ENCODE results near the gene SLC17A7.

Gene SLC17A7

DNA sequence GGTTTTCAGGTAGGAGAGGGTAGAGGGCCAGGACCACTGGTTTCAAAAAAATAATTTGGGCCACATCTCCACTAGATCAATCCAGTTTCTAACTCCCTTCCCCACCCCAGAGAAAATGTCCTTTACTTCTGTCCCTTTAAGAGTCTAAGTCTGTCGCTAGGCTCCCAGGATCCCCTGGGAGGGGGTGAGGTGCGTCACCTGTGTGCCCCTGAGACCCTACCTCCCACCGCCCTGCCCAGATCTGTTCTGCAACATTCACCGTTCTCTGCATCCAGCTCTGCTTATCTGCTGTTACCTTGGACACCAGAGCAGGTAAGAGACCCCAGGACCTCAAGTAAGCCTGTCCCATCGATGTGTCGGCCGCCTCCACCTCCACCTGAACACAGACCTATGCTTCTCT lies 16.1 kb downstream of the SLC17A7 start, which contains the start of gene GFY:
TSS of gene GFY (plus strand) at position 211 of the 400 bp plus-strand sequence. CDS start 1,043 bp downstream, outside the sequence.
- no peak within 1 kb of the TSS for H3K4me3 Mint-ChIP-seq
- H3K27ac Mint-ChIP-seq = no peak within 1 kb of the TSS
- peaks cover 100% of the 10 kb centered on the region for H3K27me3 Mint-ChIP-seq
- H3K36me3 Mint-ChIP-seq = no peaks in the 10 kb centered on the region
- CTCF ChIA-PET = interaction anchor here (0.8 to 2.0 kb wide), 5 partner anchors 10 to 327 kb away, joined by 3 to 7 read pairs (median 3); no protein-coding TSS in a partner anchor
- DNase-seq = no peak
- peaks cover 81% of the 10 kb centered on the region for H3K4me1 Mint-ChIP-seq
- no peaks in the 10 kb centered on the region for H3K9me3 Mint-ChIP-seq

GRCh38 chr19:49423985-49424303 lies 17.4 kb downstream of the SLC17A7 start:
- H3K4me1 Mint-ChIP-seq = peaks cover 76% of the 10 kb centered on the region
- H3K27ac Mint-ChIP-seq = peak overlapping the region; percentile 9
- CTCF ChIA-PET = interaction anchor here (0.8 to 2.0 kb wide), 3 partner anchors 13 to 50 kb away, joined by 3 to 7 read pairs (median 4); partner anchors contain the start of gene FLT3LG
- H3K36me3 Mint-ChIP-seq = no peaks in the 10 kb centered on the region
- peaks cover 100% of the 10 kb centered on the region for H3K27me3 Mint-ChIP-seq
- DNase-seq = peak; percentile 54
- H3K9me3 Mint-ChIP-seq = no peaks in the 10 kb centered on the region
- H3K4me3 Mint-ChIP-seq = peak overlapping the region; percentile 53

- no peaks in the 10 kb centered on the region for H3K9me3 Mint-ChIP-seq
- peak within 1 kb of the TSS; percentile 63 for H3K4me3 Mint-ChIP-seq
- no peak for DNase-seq
- CTCF ChIA-PET = interaction anchor here (0.8 to 2.0 kb wide), 4 partner anchors 12 to 50 kb away, joined by 3 to 7 read pairs (median 5); partner anchors contain the start of gene FLT3LG
- peaks cover 71% of the 10 kb centered on the region for H3K4me1 Mint-ChIP-seq
- peaks cover 100% of the 10 kb centered on the region for H3K27me3 Mint-ChIP-seq
- H3K27ac Mint-ChIP-seq = peak within 1 kb of the TSS; percentile 9
- H3K36me3 Mint-ChIP-seq = no peaks in the 10 kb centered on the region
Measured at GRCh38 chr19:49423071-49423984, 18.0 kb downstream of the SLC17A7 start, which contains the start of gene PTH2. PTH2 (minus strand) TSS chr19:49423441; CDS start chr19:49423339, 102 bp downstream.

GRCh38 chr19:49422407-49423070 lies 18.8 kb downstream of the SLC17A7 start:
- Mint-ChIP-seq H3K4me1 (peaks cover 64% of the 10 kb centered on the region), H3K4me3 (peak overlapping the region; percentile 63), H3K36me3 (no peaks in the 10 kb centered on the region), H3K27ac (no peak overlapping the region), H3K9me3 (no peaks in the 10 kb centered on the region), H3K27me3 (peaks cover 100% of the 10 kb centered on the region)
- CTCF ChIA-PET = interaction anchor here (1.0 to 1.7 kb wide), 3 partner anchors 9 to 16 kb away, joined by 3 to 7 read pairs (median 6); no protein-coding TSS in a partner anchor
- peak; percentile 79 for DNase-seq

- CTCF ChIA-PET = interaction anchor here (1.0 to 2.1 kb wide), 4 partner anchors 10 to 18 kb away, joined by 3 to 8 read pairs (median 6); no protein-coding TSS in a partner anchor
- Mint-ChIP-seq H3K4me3 (peak overlapping the region; percentile 27), H3K27me3 (peaks cover 100% of the 10 kb centered on the region), H3K36me3 (no peaks in the 10 kb centered on the region), H3K27ac (no peak overlapping the region), H3K9me3 (no peaks in the 10 kb centered on the region), H3K4me1 (peaks cover 58% of the 10 kb centered on the region)
- no peak for DNase-seq
Measured at GRCh38 chr19:49421878-49422202, 19.5 kb downstream of the SLC17A7 start.

DNA sequence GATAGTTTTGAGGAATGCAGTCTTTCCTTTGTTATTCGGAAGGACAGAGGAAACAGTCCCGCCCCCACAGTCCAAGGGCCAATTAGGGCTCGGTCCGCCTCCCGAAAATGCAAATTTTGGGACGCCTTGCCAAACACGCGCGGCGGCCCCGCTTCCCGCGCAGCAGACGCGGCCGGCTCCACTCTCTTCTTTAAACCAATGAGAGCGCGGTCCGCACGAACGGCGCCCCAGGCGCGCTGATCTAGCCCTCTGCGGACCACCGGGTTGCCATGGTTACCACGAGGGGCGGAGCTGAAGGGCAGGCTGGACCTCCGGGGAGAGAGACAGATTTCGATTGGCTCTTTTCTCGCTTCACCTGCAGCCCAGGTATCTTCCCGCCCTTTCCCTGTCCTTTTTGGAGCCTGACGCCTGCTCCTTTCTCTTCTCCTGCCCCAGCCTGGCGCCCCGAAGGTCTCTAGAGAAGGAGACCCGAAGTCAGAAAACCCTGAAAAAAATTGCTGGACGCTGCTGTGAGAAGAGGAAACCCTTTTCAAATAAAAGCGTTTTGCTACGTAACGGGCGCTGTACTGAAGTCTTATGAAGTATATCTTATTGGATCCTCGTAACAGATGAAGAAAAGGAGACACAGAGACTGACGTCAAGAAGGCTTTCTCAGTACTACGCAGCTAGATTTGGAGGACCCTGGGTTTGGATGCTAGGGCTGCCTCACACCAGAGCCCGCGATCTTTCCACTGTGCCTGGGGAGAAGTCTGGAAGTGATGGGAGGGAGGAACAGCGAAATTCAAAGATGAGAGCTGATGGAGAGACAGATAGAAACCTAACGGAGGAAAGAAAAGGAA lies 20.1 kb downstream of the SLC17A7 start:
- Mint-ChIP-seq H3K9me3 (no peaks in the 10 kb centered on the region), H3K4me3 (peak overlapping the region; percentile 27), H3K27ac (peak overlapping the region; percentile 44), H3K27me3 (peaks cover 100% of the 10 kb centered on the region), H3K36me3 (no peaks in the 10 kb centered on the region), H3K4me1 (peaks cover 53% of the 10 kb centered on the region)
- CTCF ChIA-PET = interaction anchor here (0.8 to 2.1 kb wide), 7 partner anchors 10 to 30 kb away, joined by 3 to 8 read pairs (median 4); partner anchors contain the start of gene SLC17A7
- peak; percentile 76 for DNase-seq

- Mint-ChIP-seq H3K27ac (peak overlapping the region; percentile 39), H3K9me3 (no peaks in the 10 kb centered on the region), H3K36me3 (no peaks in the 10 kb centered on the region), H3K4me1 (peaks cover 46% of the 10 kb centered on the region), H3K4me3 (no peak overlapping the region), H3K27me3 (peaks cover 100% of the 10 kb centered on the region)
- DNase-seq = no peak
- CTCF ChIA-PET = interaction anchor here (0.6 to 2.1 kb wide), 7 partner anchors 11 to 1023 kb away, joined by 3 to 8 read pairs (median 3); partner anchors contain the start of gene SLC17A7
Measured at GRCh38 chr19:49420227-49420626, 21.1 kb downstream of the SLC17A7 start.

- no peak overlapping the region for H3K27ac Mint-ChIP-seq
- no peak overlapping the region for H3K4me3 Mint-ChIP-seq
- DNase-seq = no peak
- H3K36me3 Mint-ChIP-seq = no peaks in the 10 kb centered on the region
- CTCF ChIA-PET = interaction anchor here (0.6 to 1.1 kb wide), 4 partner anchors 9 to 33 kb away, joined by 3 read pairs; partner anchors contain the start of gene PIH1D1
- H3K9me3 Mint-ChIP-seq = no peaks in the 10 kb centered on the region
- H3K4me1 Mint-ChIP-seq = peaks cover 35% of the 10 kb centered on the region
- peaks cover 92% of the 10 kb centered on the region for H3K27me3 Mint-ChIP-seq
Measured at GRCh38 chr19:49419173-49419572, 22.2 kb downstream of the SLC17A7 start.

DNA sequence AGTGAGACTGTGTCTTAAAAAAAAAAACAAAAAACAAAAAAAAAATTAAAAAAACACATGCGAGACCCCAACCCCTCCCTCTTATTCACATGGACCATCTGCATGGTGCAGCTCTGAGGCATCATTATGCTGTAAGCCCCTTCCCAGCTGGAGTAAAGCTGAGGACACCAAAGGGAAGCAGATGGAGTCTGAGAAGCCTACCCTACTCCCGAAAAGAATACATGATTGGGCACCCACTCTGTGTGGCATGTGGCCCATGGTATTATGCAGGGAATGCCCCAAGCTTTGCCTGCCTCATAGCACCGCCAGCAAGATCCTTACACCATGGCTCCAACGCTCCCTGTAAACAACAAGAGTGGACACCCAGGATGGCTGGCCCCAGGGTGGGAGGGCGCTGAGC lies 22.8 kb downstream of the SLC17A7 start:
- Mint-ChIP-seq H3K27me3 (peaks cover 91% of the 10 kb centered on the region), H3K4me3 (no peak overlapping the region), H3K9me3 (no peaks in the 10 kb centered on the region), H3K36me3 (no peaks in the 10 kb centered on the region), H3K27ac (no peak overlapping the region), H3K4me1 (peaks cover 29% of the 10 kb centered on the region)
- no peak for DNase-seq
- CTCF ChIA-PET = interaction anchor here (1.0 to 1.7 kb wide), 3 partner anchors 8 to 27 kb away, joined by 3 to 5 read pairs (median 3); no protein-coding TSS in a partner anchor

DNA sequence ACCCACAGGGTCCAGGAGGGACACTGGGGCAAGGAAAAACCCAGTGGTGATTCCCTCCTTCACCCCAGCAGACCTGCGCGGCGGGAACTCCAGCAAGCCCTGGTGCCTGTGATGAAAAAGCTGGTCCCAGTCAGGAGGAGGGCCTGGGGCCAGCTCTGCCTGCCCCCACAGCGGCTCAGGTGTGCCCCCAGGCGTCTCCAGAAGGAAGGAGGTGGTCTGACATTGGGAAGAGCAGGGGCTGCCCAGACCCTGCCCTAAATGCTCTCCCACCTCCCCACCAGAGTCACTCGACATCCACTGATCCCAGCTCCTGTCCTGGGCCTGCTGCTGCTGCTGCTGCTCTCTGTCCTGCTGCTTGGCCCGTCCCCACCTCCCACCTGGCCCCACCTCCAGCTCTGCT lies 24.2 kb downstream of the SLC17A7 start:
- H3K27me3 Mint-ChIP-seq = peaks cover 91% of the 10 kb centered on the region
- H3K4me1 Mint-ChIP-seq = peaks cover 26% of the 10 kb centered on the region
- no peak overlapping the region for H3K4me3 Mint-ChIP-seq
- H3K36me3 Mint-ChIP-seq = no peaks in the 10 kb centered on the region
- H3K27ac Mint-ChIP-seq = no peak overlapping the region
- CTCF ChIA-PET = interaction anchor here (1.7 kb wide), 1 partner anchor 26 kb away, joined by 5 read pairs; no protein-coding TSS in a partner anchor
- no peak for DNase-seq
- H3K9me3 Mint-ChIP-seq = no peaks in the 10 kb centered on the region

DNA sequence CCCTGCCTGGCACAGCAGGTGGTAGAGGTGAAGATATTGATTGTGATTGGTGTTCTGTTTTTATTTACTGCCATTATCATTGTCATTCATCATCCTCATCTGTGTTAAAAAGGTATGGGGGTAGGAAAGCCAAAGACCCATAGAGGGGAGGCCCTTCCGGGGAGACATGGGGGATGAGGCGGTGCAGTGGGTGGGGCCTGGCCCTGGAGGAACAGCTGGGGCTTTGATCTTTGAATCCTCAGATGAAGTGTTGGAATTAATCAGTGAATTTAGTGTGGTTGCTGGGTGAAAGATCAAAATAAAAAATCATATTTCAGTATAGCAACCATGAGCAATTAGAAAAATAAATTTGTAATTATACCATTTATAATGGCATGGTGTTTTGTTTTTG lies 25.5 kb downstream of the SLC17A7 start:
- Mint-ChIP-seq H3K4me3 (no peak overlapping the region), H3K27me3 (peaks cover 81% of the 10 kb centered on the region), H3K9me3 (no peaks in the 10 kb centered on the region), H3K27ac (no peak overlapping the region), H3K36me3 (no peaks in the 10 kb centered on the region), H3K4me1 (peaks cover 28% of the 10 kb centered on the region)
- no peak for DNase-seq
- CTCF ChIA-PET = interaction anchor here (1.4 kb wide), 1 partner anchor 24 kb away, joined by 5 read pairs; no protein-coding TSS in a partner anchor

DNA sequence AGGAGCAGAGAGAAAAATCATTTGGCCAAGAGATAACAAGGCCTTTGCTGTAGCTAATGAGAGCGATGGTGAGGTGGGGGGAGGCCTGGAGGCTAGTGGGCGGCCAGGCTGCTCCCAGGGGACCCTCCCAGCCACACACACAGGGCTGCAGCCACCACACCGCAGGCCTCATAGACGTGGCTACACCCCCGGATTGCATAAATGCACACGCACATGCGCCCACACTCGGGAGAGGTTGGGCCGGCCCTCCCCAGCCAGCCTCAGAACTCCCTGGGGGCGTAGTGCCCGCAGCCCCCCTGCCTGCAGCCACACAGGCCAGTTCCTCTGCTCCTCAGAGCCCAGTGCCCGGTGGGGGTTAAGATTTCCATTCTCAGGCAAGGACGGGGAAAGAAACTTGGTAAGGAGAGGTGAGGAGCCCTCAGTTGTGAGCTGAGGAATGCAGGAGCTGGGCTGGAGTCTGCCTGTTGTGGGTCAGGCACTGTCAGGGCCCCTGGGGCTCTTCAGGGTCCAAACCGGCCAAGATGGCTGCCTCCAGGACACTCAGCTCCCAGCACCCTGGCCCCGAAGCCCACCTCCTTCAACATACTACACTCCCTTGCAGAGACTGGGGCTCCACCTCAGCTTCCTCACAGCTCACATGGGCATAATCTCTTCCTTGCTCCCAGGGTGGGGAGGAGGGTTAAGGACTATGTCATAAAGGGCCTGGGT lies 26.1 kb downstream of the SLC17A7 start:
- CTCF ChIA-PET = interaction anchor here (1.4 kb wide), 1 partner anchor 24 kb away, joined by 5 read pairs; no protein-coding TSS in a partner anchor
- H3K9me3 Mint-ChIP-seq = no peaks in the 10 kb centered on the region
- H3K27me3 Mint-ChIP-seq = peaks cover 75% of the 10 kb centered on the region
- H3K4me1 Mint-ChIP-seq = peaks cover 28% of the 10 kb centered on the region
- no peak overlapping the region for H3K27ac Mint-ChIP-seq
- no peak for DNase-seq
- H3K36me3 Mint-ChIP-seq = no peaks in the 10 kb centered on the region
- no peak overlapping the region for H3K4me3 Mint-ChIP-seq

DNA sequence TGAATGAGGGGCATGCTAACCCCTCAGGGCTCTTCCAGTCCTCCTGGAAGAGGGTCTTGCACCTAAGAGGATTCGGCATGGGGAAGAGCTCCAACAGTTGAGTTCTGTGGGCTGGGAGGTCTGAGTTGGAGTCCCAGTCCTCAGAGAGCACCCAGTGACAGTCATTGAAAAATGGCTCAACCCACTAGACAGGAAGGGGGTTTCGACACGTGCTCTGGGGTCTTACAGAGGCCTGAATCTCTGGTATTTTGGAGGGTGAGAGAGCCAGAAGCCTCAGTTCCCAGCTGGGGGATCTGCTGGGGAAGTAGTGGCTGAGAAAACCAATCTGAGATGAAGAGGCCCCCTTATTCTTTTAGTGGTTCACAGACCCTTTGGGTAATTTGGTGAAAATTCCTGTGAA lies 27.1 kb downstream of the SLC17A7 start:
- Mint-ChIP-seq H3K9me3 (no peaks in the 10 kb centered on the region), H3K27me3 (peaks cover 65% of the 10 kb centered on the region), H3K36me3 (no peaks in the 10 kb centered on the region), H3K4me1 (peaks cover 38% of the 10 kb centered on the region), H3K4me3 (no peak overlapping the region), H3K27ac (no peak overlapping the region)
- CTCF ChIA-PET = no interaction called here
- DNase-seq = no peak
